Panc1 (cell line): ENCODE data around the gene CUEDC2. TPM values are rescaled to one million over a fixed set of nuclear protein-coding genes. Genes with fewer than 3 reads are reported as not detected.

Experiments
- ATAC-seq: fragments of 200-7000 bp; cut with Tn5 transposase; 2 replicates; pipeline ENCODE4 v1.9.1; 2020; ENCODE audit warnings: mild to moderate bottlenecking, moderate library complexity
- BruUV-seq: library from RNA; stranded (reverse); fragments of 400-500 nt; replicated peaks from 2 replicates; lab custom pipeline; 2021; lab: Mats Ljungman, UMichigan
- CTCF ChIA-PET: fragments of 300-600 bp; sonication (Branson Sonifier 250); formaldehyde crosslinking; loops from one replicate; lab custom pipeline; 2022; ENCODE audit warnings: antibody characterized with exemption; lab: Charles Lee
- POLR2A ChIA-PET: fragments of 300-600 bp; sonication (Branson Sonifier 250); formaldehyde crosslinking; loops from one replicate; lab custom pipeline; 2022; ENCODE audit warnings: antibody characterized with exemption; lab: Charles Lee
- DNase-seq: peaks from one replicate; pipeline ENCODE4 v3.0.0-alpha.2; 2010; ENCODE audit warnings: low read depth, low spot score
- H3K27ac ChIP-seq: 2 replicates; pipeline ENCODE4 v1.5.1; 2011; ENCODE audit warnings: mild to moderate bottlenecking, low read length, inconsistent platforms
- H3K27me3 ChIP-seq: fragments of 200-500 bp; sonication (Bioruptor generic); 2 replicates; pipeline ENCODE4 v1.6.0; 2014; ENCODE audit warnings: low read length, inconsistent platforms; ENCODE audit not compliant: control insufficient read depth, insufficient read depth
- H3K36me3 ChIP-seq: fragments of 200-500 bp; sonication (Bioruptor generic); 2 replicates; pipeline ENCODE4 v1.5.1; 2014; ENCODE audit warnings: inconsistent platforms, mild to moderate bottlenecking, low read length, moderate library complexity; ENCODE audit not compliant: control insufficient read depth, insufficient read depth
- H3K4me1 ChIP-seq: 2 replicates; pipeline ENCODE4 v1.5.1; 2011; ENCODE audit warnings: inconsistent platforms, mild to moderate bottlenecking, low read length, moderate library complexity; ENCODE audit not compliant: control insufficient read depth, insufficient read depth
- H3K4me3 ChIP-seq, 2 experiments: 2 replicates each; pipeline ENCODE4 v1.5.1; 2011 to 2012; ENCODE audit warnings: low read depth in 2 of 2, low read length in 2 of 2, mild to moderate bottlenecking in 2 of 2, inconsistent platforms in 1 of 2, moderate library complexity in 1 of 2
- H3K9me3 ChIP-seq: fragments of 200-500 bp; sonication (Bioruptor generic); 2 replicates; pipeline ENCODE4 v1.5.1; 2014; ENCODE audit warnings: low read depth, mild to moderate bottlenecking, inconsistent platforms, low read length, moderate library complexity; ENCODE audit not compliant: control insufficient read depth, insufficient read depth
- POLR2AphosphoS5 ChIP-seq: IDR thresholded peaks from 2 replicates; pipeline ENCODE4 v1.6.1; 2012; ENCODE audit warnings: mild to moderate bottlenecking, low read depth, low read length, moderate library complexity
- REST ChIP-seq, 2 experiments: IDR thresholded peaks; 2 replicates each; pipeline ENCODE4 v1.6.1; 2011 to 2012; ENCODE audit warnings: low read depth in 2 of 2, control low read depth in 1 of 2, low read length in 1 of 2, mild to moderate bottlenecking in 1 of 2, moderate library complexity in 1 of 2; ENCODE audit not compliant: insufficient read depth in 1 of 2
- SIN3A ChIP-seq: IDR thresholded peaks from 2 replicates; pipeline ENCODE4 v1.6.1; 2012; ENCODE audit warnings: low read depth, mild to moderate bottlenecking, low read length, moderate library complexity, borderline replicate concordance; ENCODE audit not compliant: insufficient read depth
- TCF7L2 ChIP-seq: IDR thresholded peaks from 2 replicates; pipeline ENCODE4 v1.6.1; 2011; ENCODE audit warnings: mild to moderate bottlenecking, low read depth, low read length, inconsistent platforms
- in situ Hi-C: cut with HindIII; loops from 2 replicates; pipeline ENCODE4 v1.10.0; 2016; ENCODE audit warnings: low sequenced_read_pairs, low pct_unique_long_range_greater_than_20kb
- intact Hi-C: fragments of 100-400 bp; cut with micrococcal nuclease; formaldehyde crosslinking; loops from one replicate; pipeline ENCODE4 v1.10.0; 2022; ENCODE audit not compliant: unreplicated experiment
- total RNA-seq: library from RNA; stranded (reverse); gene quantifications from one replicate; pipeline ENCODE4 v1.2.1, GENCODE V29; 2021; ENCODE audit not compliant: unreplicated experiment
- TF ChIP-seq, protein P1 (sequence below): fragments of 450-650 bp; IDR thresholded peaks from 2 replicates; pipeline ENCODE4 v1.5.1; 2017; ENCODE audit warnings: mild to moderate bottlenecking

Gene CUEDC2
- total RNA-seq, 1 experiment from 2014 or later = 79.3 TPM

GRCh38 chr10:102406815-102407214, 25.6 kb downstream of the CUEDC2 start:
- Histone ChIP-seq H3K9me3 (no peaks in the 10 kb centered on the region), H3K4me3 (no peak overlapping the region), H3K27me3 (0 out of 2 replicates have a peak, but pooled peaks cover 2% of the 10 kb centered on the region), H3K36me3 (peaks cover 2% of the 10 kb centered on the region; the same call in 1 of the 2 replicates), H3K4me1 (peaks cover 16% of the 10 kb centered on the region), H3K27ac (no peak overlapping the region)
- TF ChIP-seq REST (IDR thresholded peaks at IDR 0.05; ENCODE audit: insufficient read depth in 1 of 2, low read depth in 2 of 2, low read length in 1 of 2) = no peak
- no peak for TF ChIP-seq SIN3A
- TF ChIP-seq POLR2AphosphoS5 = no peak
- no peak for TF ChIP-seq TCF7L2
- TF ChIP-seq, protein P1, sequence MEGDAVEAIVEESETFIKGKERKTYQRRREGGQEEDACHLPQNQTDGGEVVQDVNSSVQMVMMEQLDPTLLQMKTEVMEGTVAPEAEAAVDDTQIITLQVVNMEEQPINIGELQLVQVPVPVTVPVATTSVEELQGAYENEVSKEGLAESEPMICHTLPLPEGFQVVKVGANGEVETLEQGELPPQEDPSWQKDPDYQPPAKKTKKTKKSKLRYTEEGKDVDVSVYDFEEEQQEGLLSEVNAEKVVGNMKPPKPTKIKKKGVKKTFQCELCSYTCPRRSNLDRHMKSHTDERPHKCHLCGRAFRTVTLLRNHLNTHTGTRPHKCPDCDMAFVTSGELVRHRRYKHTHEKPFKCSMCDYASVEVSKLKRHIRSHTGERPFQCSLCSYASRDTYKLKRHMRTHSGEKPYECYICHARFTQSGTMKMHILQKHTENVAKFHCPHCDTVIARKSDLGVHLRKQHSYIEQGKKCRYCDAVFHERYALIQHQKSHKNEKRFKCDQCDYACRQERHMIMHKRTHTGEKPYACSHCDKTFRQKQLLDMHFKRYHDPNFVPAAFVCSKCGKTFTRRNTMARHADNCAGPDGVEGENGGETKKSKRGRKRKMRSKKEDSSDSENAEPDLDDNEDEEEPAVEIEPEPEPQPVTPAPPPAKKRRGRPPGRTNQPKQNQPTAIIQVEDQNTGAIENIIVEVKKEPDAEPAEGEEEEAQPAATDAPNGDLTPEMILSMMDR = no peak
- intact Hi-C loops (no loop called here), in situ Hi-C loops (no loop called here)
- POLR2A ChIA-PET = interaction anchor here (0.6 kb wide), 1 partner anchor 14 kb away, joined by 3 read pairs; the partner anchor contains the start of gene FBXL15
- BruUV-seq = no TSS peak
- ATAC-seq = no peak
- no peak for DNase-seq
- CTCF ChIA-PET = interaction anchor here (0.5 to 0.6 kb wide), 3 partner anchors 12 to 22 kb away, joined by 4 to 9 read pairs (median 4); partner anchors contain the start of gene PSD

GRCh38 chr10:102405632-102406031, 26.7 kb downstream of the CUEDC2 start:
- ATAC-seq (no peak), DNase-seq (no peak)
- H3K36me3 ChIP-seq = peaks cover 2% of the 10 kb centered on the region; the same call in 1 of the 2 replicates
- intact Hi-C loops (no loop called here), in situ Hi-C loops (no loop called here)
- no peak; the same call in 1 of the 2 replicates for TF ChIP-seq POLR2AphosphoS5
- no peak for TF ChIP-seq SIN3A
- TF ChIP-seq, protein P1 = no peak
- TF ChIP-seq TCF7L2 = no peak
- TF ChIP-seq REST (IDR thresholded peaks at IDR 0.05; ENCODE audit: insufficient read depth in 1 of 2, low read depth in 2 of 2, low read length in 1 of 2) = no peak
- no peaks in the 10 kb centered on the region for H3K9me3 ChIP-seq
- POLR2A ChIA-PET = interaction anchor here (0.7 kb wide), 1 partner anchor 174 kb away, joined by 3 read pairs; no protein-coding TSS in a partner anchor
- peaks cover 25% of the 10 kb centered on the region for H3K4me1 ChIP-seq
- CTCF ChIA-PET = interaction anchor here (1.0 kb wide), 1 partner anchor 20 kb away, joined by 10 read pairs; no protein-coding TSS in a partner anchor
- no peak overlapping the region for H3K4me3 ChIP-seq
- no TSS peak for BruUV-seq
- 0 out of 2 replicates have a peak, but pooled peaks cover 2% of the 10 kb centered on the region for H3K27me3 ChIP-seq
- H3K27ac ChIP-seq = no peak overlapping the region
